Muscle of back (tissue), 11 donors: ENCODE results near the gene DDT. TPM values are rescaled to one million over a fixed set of nuclear protein-coding genes. Genes with fewer than 3 reads are reported as not detected.
"Not testable (repeated sequence)": the region's sequence is repeated elsewhere in the genome, so short reads cannot be mapped to it uniquely, and the experiment has no call there.

ENCODE experiments used
- DNase-seq, 3 donors: peaks; one replicate each; pipeline versions ENCODE4 v3.0.0 to v3.0.0-alpha.2; 2013
- polyA plus RNA-seq, 10 donors: library from polyadenylated mRNA; unstranded; fragments of 120-200 nt; gene quantifications; one replicate each; pipeline ENCODE4 v1.2.1, GENCODE V29; 2013; ENCODE audit not compliant: insufficient read length in 10 of 10

Gene DDT
- polyA plus RNA-seq, 10 donors = 29.9 to 65.1 (median 44.2) TPM

DNA sequence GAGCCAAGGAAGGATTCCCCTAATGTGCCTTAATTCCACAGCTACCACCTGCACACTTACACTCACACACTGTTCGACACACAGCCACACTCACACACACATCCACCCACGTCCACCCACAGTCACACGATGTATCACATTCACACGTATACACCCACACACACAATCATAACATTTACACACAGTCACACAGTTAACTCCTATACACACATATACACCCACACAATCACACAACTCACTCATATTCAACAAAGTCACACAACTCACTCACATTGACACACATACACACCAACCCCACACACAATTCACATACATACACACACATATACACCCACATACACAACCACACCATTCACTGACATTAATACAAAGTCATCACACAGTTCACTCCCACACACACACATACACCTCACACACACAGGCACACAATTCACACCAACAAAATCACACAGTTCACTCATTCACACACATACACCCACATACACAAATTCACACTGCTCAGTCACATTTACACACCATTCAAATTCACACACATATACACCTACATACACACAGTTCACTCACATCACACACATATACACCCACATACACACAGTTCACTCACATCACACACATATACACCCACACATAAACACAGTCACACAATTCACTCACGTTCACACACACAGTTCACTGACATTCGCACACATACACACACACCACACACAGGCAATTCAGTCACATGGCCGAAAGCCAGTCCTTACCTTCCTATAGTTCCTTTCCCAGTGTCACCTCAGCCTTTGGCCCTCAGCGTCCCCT lies 19.8 kb downstream of the DDT start:
- DNase-seq = not testable (repeated sequence)

DNA sequence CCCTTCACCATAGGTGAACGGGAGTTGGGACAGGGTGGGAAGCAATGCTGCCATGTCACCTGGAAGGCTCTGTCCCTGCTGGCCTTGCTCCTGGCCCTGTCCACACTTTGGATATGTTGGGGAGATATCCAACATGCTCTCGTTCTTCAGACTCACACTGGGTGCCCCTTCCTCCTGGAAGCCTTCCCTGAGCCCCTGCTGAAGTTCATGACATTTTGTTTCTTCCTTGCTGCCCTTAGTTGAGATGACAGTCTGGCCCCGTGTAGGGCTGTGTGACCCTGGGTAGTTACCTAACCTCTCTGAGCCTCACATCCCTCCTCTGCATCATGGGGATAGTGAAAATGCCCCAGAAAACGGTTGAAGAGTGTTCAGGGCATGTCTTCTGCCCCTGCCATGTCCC lies 20.8 kb downstream of the DDT start:
- not testable (repeated sequence) for DNase-seq

DNA sequence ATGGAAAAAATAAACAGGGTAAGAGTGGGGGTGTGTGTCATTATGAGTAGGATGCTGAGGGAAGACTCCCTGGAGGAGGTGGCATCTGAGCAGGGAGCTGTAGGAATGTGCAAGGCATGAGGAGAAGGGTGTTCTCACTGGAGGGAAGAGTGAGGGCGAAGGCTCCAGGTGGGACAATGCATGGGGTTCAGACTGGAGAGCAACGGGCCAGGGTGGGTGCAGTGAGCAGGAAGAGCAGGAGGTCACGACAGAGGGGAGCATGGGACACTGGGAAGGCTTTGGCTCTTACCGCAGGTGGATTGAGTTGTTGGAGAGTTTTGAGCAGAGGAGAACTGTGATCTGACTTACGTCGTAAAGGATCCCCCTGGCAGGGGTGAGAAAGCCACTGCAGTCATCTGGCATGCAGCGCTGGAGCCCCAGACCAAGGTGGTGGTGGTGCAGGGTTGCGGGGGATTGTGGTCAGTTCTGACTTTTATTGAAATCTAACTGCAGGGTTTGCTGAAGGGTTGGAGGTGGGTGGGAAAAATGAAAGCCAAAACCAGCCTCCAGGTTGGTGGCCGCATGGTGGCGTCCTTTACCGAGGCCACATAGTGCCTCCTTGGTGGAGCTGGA lies 21.3 kb downstream of the DDT start:
- not testable (repeated sequence) for DNase-seq

DNA sequence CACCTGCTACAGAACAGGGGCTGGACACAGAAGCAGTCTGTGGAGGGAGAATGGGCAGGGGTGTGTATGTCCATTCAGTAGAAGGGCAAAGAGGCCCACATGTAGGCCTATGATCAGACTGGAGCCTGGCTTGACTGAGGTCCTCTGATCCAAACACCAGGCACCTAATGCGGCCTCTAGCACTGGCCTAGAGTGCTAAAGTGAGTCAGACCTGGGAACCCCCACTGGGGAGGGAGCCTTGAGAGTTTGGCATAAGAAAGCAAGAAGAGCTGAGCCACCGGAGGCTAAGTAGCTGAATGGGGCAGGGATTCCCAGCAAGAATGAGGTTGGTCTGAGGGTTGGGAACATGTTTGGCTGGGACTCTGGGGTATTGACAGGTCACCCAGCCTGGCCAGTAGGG lies 22.9 kb downstream of the DDT start:
- DNase-seq = not testable (repeated sequence)

DNA sequence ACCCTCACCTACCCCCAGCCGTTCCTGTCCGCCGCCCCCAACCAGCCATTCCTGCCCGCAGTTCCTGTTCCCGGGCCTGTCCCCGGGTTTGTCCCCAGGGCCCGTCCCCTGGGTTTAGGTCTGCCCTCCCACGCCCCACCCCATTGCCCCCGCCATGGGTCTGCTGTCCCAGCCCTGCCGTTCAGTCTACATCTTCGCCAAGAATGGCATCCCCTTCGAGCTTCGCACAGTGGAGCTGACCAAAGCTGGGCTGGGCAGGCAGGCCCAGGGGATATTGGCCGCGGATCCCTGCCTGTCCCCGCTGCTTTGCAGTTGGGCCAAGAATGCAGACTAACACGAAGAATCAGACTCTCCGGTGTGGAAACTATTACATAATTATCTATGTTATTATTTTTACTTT lies 24.5 kb downstream of the DDT start:
- DNase-seq = not testable (repeated sequence)

DNA sequence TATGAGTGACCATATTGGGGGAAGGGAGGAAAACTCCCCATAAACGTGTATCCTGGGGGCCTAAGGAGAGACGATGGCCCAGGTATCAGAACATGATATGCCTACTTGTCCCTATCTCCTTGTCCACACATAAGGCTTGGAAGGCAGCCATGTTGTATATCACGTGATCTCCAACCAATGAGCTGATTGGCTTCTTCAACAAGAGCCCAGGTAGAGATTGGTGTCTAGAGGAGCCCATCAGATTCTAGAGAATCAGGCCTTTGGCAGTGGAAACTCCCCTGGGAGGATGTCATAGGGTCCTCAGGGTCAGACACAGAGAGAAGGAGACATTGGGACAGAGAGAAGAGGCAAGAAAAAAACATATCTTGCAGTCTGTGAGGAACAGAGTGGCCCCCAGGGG lies 26.9 kb downstream of the DDT start:
- DNase-seq = not testable (repeated sequence)

DNA sequence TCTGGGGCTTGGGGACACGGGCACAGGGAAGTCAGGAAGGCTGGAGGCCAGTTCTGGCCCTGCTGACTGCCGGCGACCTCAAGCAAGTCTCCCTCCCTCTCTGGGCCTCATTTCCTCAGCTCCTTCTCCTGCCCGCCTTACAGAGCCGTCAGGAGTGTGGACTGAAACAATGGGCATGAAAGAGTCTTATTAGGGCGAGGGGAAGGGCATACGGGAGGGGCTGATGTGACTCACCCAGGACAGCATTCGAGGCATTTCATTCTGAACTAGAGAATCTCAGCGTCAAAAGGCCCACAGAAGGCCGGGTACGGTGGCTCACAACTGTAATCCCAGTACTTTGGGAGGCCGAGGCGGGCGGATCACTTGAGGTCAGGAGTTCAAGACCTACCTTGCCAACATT lies 34.1 kb downstream of the DDT start:
- DNase-seq = not testable (repeated sequence)

DNA sequence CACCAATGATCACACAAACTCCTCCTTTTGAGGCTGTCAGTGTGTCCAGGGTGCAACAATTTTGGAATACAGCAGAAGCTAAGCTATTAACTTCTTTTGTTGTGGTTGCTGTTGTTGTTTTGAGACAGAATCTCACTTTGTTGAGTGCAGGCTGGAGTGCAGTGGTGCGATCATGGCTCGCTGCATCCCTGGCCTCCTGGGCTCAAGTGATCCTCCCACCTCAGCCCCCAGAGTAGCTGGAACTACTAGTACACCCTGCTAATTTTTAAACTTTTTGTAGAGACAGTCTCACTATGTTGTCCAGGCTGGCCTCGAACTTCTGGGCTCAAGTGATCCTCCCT lies 35.3 kb downstream of the DDT start:
- no peak for DNase-seq

DNA sequence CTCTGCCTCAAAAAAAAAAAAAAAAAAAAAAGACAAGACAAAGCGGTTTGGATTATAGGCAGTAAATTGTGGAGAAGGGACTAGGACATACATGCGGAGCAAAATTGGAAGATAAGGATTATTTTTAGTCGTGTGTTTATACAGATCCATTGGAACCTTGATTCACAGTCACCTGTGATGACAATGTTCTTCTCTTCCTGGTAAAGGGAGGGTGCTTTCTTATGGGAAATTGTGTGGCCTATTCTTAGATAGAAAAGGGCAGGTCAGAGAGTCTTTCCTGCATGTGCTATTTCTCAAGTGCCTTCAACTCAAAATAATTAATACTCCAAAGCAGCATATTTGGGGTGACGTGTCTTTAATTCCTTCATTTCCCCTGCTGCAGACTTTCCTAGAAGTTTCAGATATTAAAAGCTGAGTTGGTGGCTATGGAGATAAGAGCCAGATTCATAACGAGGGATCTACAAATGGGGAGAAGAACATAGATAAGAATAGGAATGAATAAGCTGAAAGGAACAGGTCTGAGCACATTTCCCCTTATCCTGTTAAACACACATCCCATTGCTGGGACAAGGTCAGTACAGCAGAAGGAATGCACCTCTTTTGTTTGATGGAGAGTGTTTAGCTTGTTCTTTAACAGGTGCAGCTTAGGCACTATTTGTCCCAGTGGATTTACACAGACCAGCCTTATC lies 35.8 kb downstream of the DDT start:
- no peak for DNase-seq

DNA sequence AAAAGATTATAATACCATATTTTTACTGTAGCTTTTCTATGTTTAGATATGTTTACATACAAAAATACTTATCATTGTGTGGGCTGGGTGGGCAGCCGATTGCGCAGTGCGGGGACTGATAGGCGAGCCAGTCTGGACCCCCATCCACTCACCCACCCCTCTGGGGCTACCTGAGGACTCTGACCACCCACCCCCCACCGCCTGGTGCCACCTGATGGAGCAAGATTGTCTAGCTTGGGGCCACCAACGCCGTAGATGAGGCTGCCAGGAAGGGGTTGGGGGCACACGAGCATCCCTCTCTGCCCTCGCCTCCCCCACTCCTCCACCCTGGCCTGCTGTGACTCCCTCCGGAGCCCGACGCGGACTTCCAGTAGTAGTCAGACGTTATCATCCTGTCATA lies 47.7 kb downstream of the DDT start:
- DNase-seq = no peak

DNA sequence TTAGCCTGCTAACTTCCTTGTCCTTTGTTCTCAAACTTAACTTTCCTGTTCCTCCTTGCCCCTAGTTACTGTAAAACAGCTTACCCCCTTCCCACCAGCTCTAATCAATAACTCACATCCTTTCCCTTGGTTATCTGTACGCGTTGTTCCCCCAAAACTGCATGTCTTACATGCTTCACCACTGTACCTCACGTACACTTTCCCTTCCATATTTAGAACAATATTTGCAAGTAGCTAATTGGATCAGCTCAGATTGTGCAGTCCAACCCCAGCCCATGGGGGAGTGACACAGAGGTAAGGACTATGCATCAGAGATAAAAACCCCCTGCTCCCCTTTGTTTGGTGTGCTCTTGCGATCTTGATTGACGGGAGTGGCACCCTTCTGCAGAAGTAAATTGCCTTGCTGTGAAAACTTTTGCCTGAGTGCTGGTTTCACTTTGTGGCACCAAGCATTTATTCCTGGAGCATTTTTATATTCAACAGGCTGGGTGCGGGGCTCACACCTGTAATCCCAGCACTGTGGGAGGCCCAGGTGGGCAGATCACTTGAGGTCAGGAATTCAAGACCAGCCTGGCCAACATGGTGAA lies 49.1 kb downstream of the DDT start:
- no peak for DNase-seq

DNA sequence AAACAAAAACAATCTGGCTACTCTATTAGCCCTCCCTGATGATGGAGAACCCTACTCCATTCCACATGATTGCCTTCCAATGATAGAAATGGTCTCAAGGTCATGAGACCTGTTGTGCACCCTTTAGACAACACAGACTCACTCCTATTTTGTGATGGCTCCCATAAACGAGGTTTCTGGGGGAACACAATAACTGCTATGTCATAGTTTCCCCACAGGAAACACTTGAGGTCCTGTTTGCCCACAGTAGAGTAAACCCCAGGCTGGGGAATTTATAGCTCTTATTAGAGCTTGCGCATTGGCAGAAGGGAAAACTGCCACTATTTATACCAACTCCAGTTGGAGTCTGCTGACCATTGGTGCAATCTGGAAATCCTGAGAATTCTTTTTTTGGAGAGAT lies 51.3 kb downstream of the DDT start:
- no peak for DNase-seq

DNA sequence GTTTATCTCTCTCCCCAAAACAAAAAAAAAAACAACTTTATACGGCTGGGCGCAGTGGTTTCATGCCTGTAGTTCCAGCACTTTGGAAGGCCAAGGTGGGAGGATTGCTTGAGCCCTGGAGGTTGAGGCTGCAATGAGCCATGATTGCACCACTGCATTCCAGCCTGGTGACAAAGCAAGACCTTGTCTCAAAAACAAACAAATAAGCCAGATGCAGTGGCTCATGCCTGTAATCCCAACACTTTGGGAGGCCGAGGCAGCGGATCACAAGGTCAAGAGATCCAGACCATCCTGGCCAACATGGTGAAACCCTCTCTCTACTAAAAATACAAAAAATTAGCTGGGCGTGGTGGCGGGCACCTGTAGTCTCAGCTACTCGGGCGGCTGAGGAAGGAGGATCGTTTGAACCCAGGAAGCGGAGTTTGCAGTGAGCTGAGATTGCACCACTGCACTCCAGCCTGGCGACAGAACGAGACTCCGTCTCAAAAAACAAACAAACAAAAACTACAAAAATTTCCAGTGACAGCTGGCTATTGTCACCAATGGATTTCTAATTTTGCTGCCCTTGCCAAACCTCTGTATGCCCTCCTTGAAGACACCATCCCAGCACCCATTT lies 52.5 kb downstream of the DDT start:
- DNase-seq = not testable (repeated sequence)

Other genes starting within 250 kb of the DDT start
- 1 to 10 TPM; 4.0 to 6.2 (median 5.1) TPM for gene ZNF70, start 223.3 kb downstream of the DDT start, polyA plus RNA-seq
- 1 to 10 TPM in 4 of 10 donors, under 1 TPM in 5, not detected in 1; 0.26 to 1.4 (median 0.84) TPM for gene VPREB3, start 220.0 kb downstream of the DDT start, polyA plus RNA-seq
- under 1 TPM in 9 of 10 donors, not detected in 1; 0.14 to 0.61 (median 0.33) TPM for gene C22orf15, start 211.5 kb downstream of the DDT start, polyA plus RNA-seq
- gene CHCHD10, start 206.5 kb downstream of the DDT start, polyA plus RNA-seq = 10 to 100 TPM; 35.5 to 74.9 (median 50.2) TPM
- 10 to 100 TPM in 4 of 10 donors, 1 to 10 TPM in 6; 6.2 to 18.2 (median 8.7) TPM for gene MMP11, start 201.6 kb downstream of the DDT start, polyA plus RNA-seq
- gene SMARCB1, start 187.5 kb downstream of the DDT start, polyA plus RNA-seq = 100 to 1,000 TPM in 1 of 10 donors, 10 to 100 TPM in 9; 57.5 to 111 (median 74.6) TPM
- gene DERL3, start 135.4 kb downstream of the DDT start, polyA plus RNA-seq = 1 to 10 TPM in 8 of 10 donors, under 1 TPM in 2; 0.71 to 2.6 (median 1.3) TPM
- 10 to 100 TPM in 1 of 10 donors, 1 to 10 TPM in 9; 4.3 to 10.1 (median 6.4) TPM for gene SLC2A11, start 116.6 kb downstream of the DDT start, polyA plus RNA-seq
- gene MIF, start 80.1 kb downstream of the DDT start, polyA plus RNA-seq = 100 to 1,000 TPM in 8 of 10 donors, 10 to 100 TPM in 2; 75.5 to 212 (median 130) TPM
- 10 to 100 TPM in 4 of 10 donors, 1 to 10 TPM in 6; 2.2 to 33.9 (median 9.4) TPM for gene GSTT2B, start 13.2 kb downstream of the DDT start, polyA plus RNA-seq
- gene DDTL, start 7.6 kb downstream of the DDT start, polyA plus RNA-seq = 1 to 10 TPM; 2.0 to 6.7 (median 3.1) TPM
- 1 to 10 TPM in 4 of 10 donors, under 1 TPM in 1, not detected in 5; 0.43 to 2.6 (median 1.8) TPM for gene GSTT2, start 5.7 kb upstream of the DDT start, polyA plus RNA-seq
- gene GSTT4, start 31.0 kb upstream of the DDT start, polyA plus RNA-seq = not detected
- 10 to 100 TPM; 20.7 to 39.5 (median 27.7) TPM for gene CABIN1, start 36.9 kb upstream of the DDT start, polyA plus RNA-seq
- 1 to 10 TPM in 2 of 10 donors, under 1 TPM in 8; 0.31 to 2.0 (median 0.66) TPM for gene SUSD2, start 207.0 kb upstream of the DDT start, polyA plus RNA-seq